WTC11 (cell line): Measurements from ENCODE around the gene CTTN.

Experiments
- ATF2 ChIP-seq: sonication (generic); formaldehyde crosslinking; IDR thresholded peaks from 2 replicates; pipeline ENCODE4 v1.8.1; 2022; ENCODE audit warnings: low read depth, missing genetic modification reagents, borderline replicate concordance
- ATF3 ChIP-seq: sonication (generic); formaldehyde crosslinking; conservative IDR thresholded peaks from 2 replicates; pipeline ENCODE4 v1.8.1; 2022; ENCODE audit warnings: mild to moderate bottlenecking, missing genetic modification reagents
- CREM ChIP-seq: sonication (generic); formaldehyde crosslinking; IDR thresholded peaks from 2 replicates; pipeline ENCODE4 v1.8.1; 2022; ENCODE audit warnings: mild to moderate bottlenecking, missing genetic modification reagents, moderate library complexity
- CTCF ChIP-seq: fragments of 200-600 bp; IDR thresholded peaks from 2 replicates; pipeline ENCODE4 v1.8.0; 2022; ENCODE audit warnings: antibody characterized with exemption
- E2F1 ChIP-seq: sonication (generic); formaldehyde crosslinking; IDR thresholded peaks from 2 replicates; pipeline ENCODE4 v1.8.0; 2022; ENCODE audit warnings: mild to moderate bottlenecking, missing genetic modification reagents
- ESRRA ChIP-seq: sonication (generic); formaldehyde crosslinking; IDR thresholded peaks from 2 replicates; pipeline ENCODE4 v1.8.1; 2022; ENCODE audit warnings: mild to moderate bottlenecking, missing genetic modification reagents, borderline replicate concordance
- FOXJ3 ChIP-seq: sonication (generic); formaldehyde crosslinking; IDR thresholded peaks from 2 replicates; pipeline ENCODE4 v1.9.0; 2021; ENCODE audit warnings: missing genetic modification reagents, mild to moderate bottlenecking, borderline replicate concordance
- FOXK1 ChIP-seq: sonication (generic); formaldehyde crosslinking; IDR thresholded peaks from 2 replicates; pipeline ENCODE4 v1.8.0; 2022; ENCODE audit warnings: mild to moderate bottlenecking, moderate library complexity, missing genetic modification reagents
- HMGXB4 ChIP-seq: sonication (generic); formaldehyde crosslinking; IDR thresholded peaks from 2 replicates; pipeline ENCODE4 v1.8.1; 2023; ENCODE audit warnings: mild to moderate bottlenecking, moderate library complexity, missing genetic modification reagents
- MAX ChIP-seq: sonication (generic); formaldehyde crosslinking; IDR thresholded peaks from 2 replicates; pipeline ENCODE4 v1.8.0; 2022; ENCODE audit warnings: mild to moderate bottlenecking, missing genetic modification reagents
- NFE2L1 ChIP-seq: sonication (generic); formaldehyde crosslinking; IDR thresholded peaks from 2 replicates; pipeline ENCODE4 v1.8.1; 2023; ENCODE audit warnings: missing genetic modification reagents
- NR3C1 ChIP-seq: sonication (generic); formaldehyde crosslinking; conservative IDR thresholded peaks from 2 replicates; pipeline ENCODE4 v1.8.1; 2023; ENCODE audit warnings: low read depth, mild to moderate bottlenecking, missing genetic modification reagents
- USF2 ChIP-seq: sonication (generic); formaldehyde crosslinking; IDR thresholded peaks from 2 replicates; pipeline ENCODE4 v1.8.1; 2023; ENCODE audit warnings: mild to moderate bottlenecking, missing genetic modification reagents, moderate library complexity

GRCh38 chr11:70418130-70418529 is 19.8 kb downstream of the CTTN start:
- TF ChIP-seq CTCF (no peak), USF2 (CRISPR knock-in tag) (no peak), MAX (CRISPR knock-in tag) (no peak), ATF2 (CRISPR knock-in tag) (no peak), ESRRA (no peak), HMGXB4 (CRISPR knock-in tag) (no peak), FOXJ3 (CRISPR knock-in tag) (no peak), E2F1 (CRISPR knock-in tag) (no peak), NFE2L1 (CRISPR knock-in tag) (no peak), FOXK1 (CRISPR knock-in tag) (no peak), ATF3 (CRISPR knock-in tag) (no peak), NR3C1 (no peak), CREM (CRISPR knock-in tag) (no peak)
